ENCODE results near the gene MOSPD2. TPM values are rescaled to one million over a fixed set of nuclear protein-coding genes. Genes with fewer than 3 reads are reported as not detected.

MOSPD2 gene
- total RNA-seq, 1 experiment from 2014 or later: 6.4 TPM

GRCh38 chrX:14915596-14915995 lies 42.4 kb downstream of the MOSPD2 start:
- H2BK20ac ChIP-seq (ENCODE audit: low read depth, low read length, poor library complexity, severe bottlenecking): no peak overlapping the region
- no peak overlapping the region for H3K27ac ChIP-seq (ENCODE audit: insufficient read length, low read depth, low read length)
- no peaks in the 10 kb centered on the region for H3K9me3 ChIP-seq (ENCODE audit: control insufficient read depth, low read depth, low read length)
- H3K9me3 Mint-ChIP-seq: peaks cover 47 to 56% of the 10 kb centered on the region in 2 experiments
- WGBS (ENCODE audit: extremely low coverage, insufficient read length, low lambda C conversion rate): no CpG with 5 or more reads among the region's 3 CpGs
- no peak overlapping the region for H3K27ac Mint-ChIP-seq
- no peaks in the 10 kb centered on the region for H3K27me3 Mint-ChIP-seq (ENCODE audit: low read depth)
- H3K4me3 Mint-ChIP-seq: no peak overlapping the region
- no peak overlapping the region for H3K18ac ChIP-seq (ENCODE audit: insufficient read length, low read depth, low read length)
- H4K20me1 ChIP-seq (ENCODE audit: control insufficient read depth, insufficient read depth, insufficient read length): no peaks in the 10 kb centered on the region
- DNase-seq: no peak
- no peak overlapping the region for H4K8ac ChIP-seq (replicated peaks; ENCODE audit: insufficient read length, low read depth, low read length)
- H3K4me1 ChIP-seq (ENCODE audit: insufficient read depth, low read length): no peaks in the 10 kb centered on the region
- H2BK5ac ChIP-seq (ENCODE audit: insufficient read length, low read length): no peak overlapping the region
- no peak overlapping the region for H4K91ac ChIP-seq (ENCODE audit: insufficient read length, low read depth, low read length)
- peaks cover 6 to 47% (median 25%) of the 10 kb centered on the region in 3 experiments; a peak in 5 of 7 replicates for H3K36me3 Mint-ChIP-seq (ENCODE audit: insufficient read depth in 1 of 3, low read depth in 3 of 3)
- H2BK120ac ChIP-seq (ENCODE audit: low read depth, low read length, poor library complexity, severe bottlenecking): no peak overlapping the region
- H3K4me1 Mint-ChIP-seq: no peaks in the 10 kb centered on the region
- H3K4ac ChIP-seq (ENCODE audit: low read depth, low read length): no peak overlapping the region
- H3K14ac ChIP-seq (ENCODE audit: insufficient read depth, low read length): no peak overlapping the region
- H3K23ac ChIP-seq (ENCODE audit: insufficient read length, low read depth, low read length): no peak overlapping the region
- H3T11ph ChIP-seq (ENCODE audit: low read length): no peak overlapping the region
- H2BK12ac ChIP-seq (ENCODE audit: insufficient read length, low read depth, low read length): no peak overlapping the region
- no peaks in the 10 kb centered on the region for H3K27me3 ChIP-seq (ENCODE audit: insufficient read depth, low read length)
- no peak overlapping the region for H2AFZ ChIP-seq (ENCODE audit: low read length)
- no peak overlapping the region for H4K5ac ChIP-seq (ENCODE audit: insufficient read length, low read depth, low read length)
- H3K4me2 ChIP-seq (ENCODE audit: insufficient read depth, insufficient read length, low read length): no peak overlapping the region
- H3K79me1 ChIP-seq (ENCODE audit: insufficient read depth, low read depth, low read length, poor library complexity, severe bottlenecking): no peaks in the 10 kb centered on the region
- no peak overlapping the region for H3K9ac ChIP-seq (ENCODE audit: extremely low read depth, insufficient read length, low read length)
- no peaks in the 10 kb centered on the region for H3K23me2 ChIP-seq (ENCODE audit: insufficient read length, low read depth, low read length, poor library complexity, severe bottlenecking)
- H3K79me2 ChIP-seq (ENCODE audit: insufficient read depth, low read length): no peaks in the 10 kb centered on the region
- H2BK15ac ChIP-seq (ENCODE audit: low read depth, low read length): no peak overlapping the region
- H3K56ac ChIP-seq (ENCODE audit: insufficient read length, low read depth, low read length): no peak overlapping the region
- H2AK5ac ChIP-seq (ENCODE audit: insufficient read length, low read length): no peak overlapping the region
- TF ChIP-seq CTCF (conservative IDR thresholded peaks at IDR 0.05): no peak

Data from H9 (cell line).